Panc1 (cell line): Measurements from ENCODE around the gene UGT1A9. TPM values are rescaled to one million over a fixed set of nuclear protein-coding genes. Genes with fewer than 3 reads are reported as not detected.
"Not testable (repeated sequence)": the region's sequence is repeated elsewhere in the genome, so short reads cannot be mapped to it uniquely, and the experiment has no call there.

ENCODE experiments used
- ATAC-seq: fragments of 200-7000 bp; cut with Tn5 transposase; 2 replicates; pipeline ENCODE4 v1.9.1; 2020; ENCODE audit warnings: mild to moderate bottlenecking, moderate library complexity
- Bru-seq: library from RNA; stranded (reverse); fragments of 400-500 nt; gene quantifications from one replicate; lab custom pipeline; 2021; lab: Mats Ljungman, UMichigan
- BruChase-seq, 2 experiments: library from RNA; stranded (reverse); fragments of 400-500 nt; gene quantifications; one replicate each; lab custom pipeline; 2021; lab: Mats Ljungman, UMichigan
- BruUV-seq: library from RNA; stranded (reverse); fragments of 400-500 nt; replicated peaks from 2 replicates; lab custom pipeline; 2021; lab: Mats Ljungman, UMichigan
- CTCF ChIA-PET: fragments of 300-600 bp; sonication (Branson Sonifier 250); formaldehyde crosslinking; loops from one replicate; lab custom pipeline; 2022; ENCODE audit warnings: antibody characterized with exemption; lab: Charles Lee
- POLR2A ChIA-PET: fragments of 300-600 bp; sonication (Branson Sonifier 250); formaldehyde crosslinking; loops from one replicate; lab custom pipeline; 2022; ENCODE audit warnings: antibody characterized with exemption; lab: Charles Lee
- DNase-seq: peaks from one replicate; pipeline ENCODE4 v3.0.0-alpha.2; 2010; ENCODE audit warnings: low read depth, low spot score
- H3K27ac ChIP-seq: 2 replicates; pipeline ENCODE4 v1.5.1; 2011; ENCODE audit warnings: mild to moderate bottlenecking, low read length, inconsistent platforms
- H3K27me3 ChIP-seq: fragments of 200-500 bp; sonication (Bioruptor generic); 2 replicates; pipeline ENCODE4 v1.6.0; 2014; ENCODE audit warnings: low read length, inconsistent platforms; ENCODE audit not compliant: control insufficient read depth, insufficient read depth
- H3K36me3 ChIP-seq: fragments of 200-500 bp; sonication (Bioruptor generic); 2 replicates; pipeline ENCODE4 v1.5.1; 2014; ENCODE audit warnings: inconsistent platforms, mild to moderate bottlenecking, low read length, moderate library complexity; ENCODE audit not compliant: control insufficient read depth, insufficient read depth
- H3K4me1 ChIP-seq: 2 replicates; pipeline ENCODE4 v1.5.1; 2011; ENCODE audit warnings: inconsistent platforms, mild to moderate bottlenecking, low read length, moderate library complexity; ENCODE audit not compliant: control insufficient read depth, insufficient read depth
- H3K4me3 ChIP-seq, 2 experiments: 2 replicates each; pipeline ENCODE4 v1.5.1; 2011 to 2012; ENCODE audit warnings: low read depth in 2 of 2, low read length in 2 of 2, mild to moderate bottlenecking in 2 of 2, inconsistent platforms in 1 of 2, moderate library complexity in 1 of 2
- H3K9me3 ChIP-seq: fragments of 200-500 bp; sonication (Bioruptor generic); 2 replicates; pipeline ENCODE4 v1.5.1; 2014; ENCODE audit warnings: low read depth, mild to moderate bottlenecking, inconsistent platforms, low read length, moderate library complexity; ENCODE audit not compliant: control insufficient read depth, insufficient read depth
- POLR2AphosphoS5 ChIP-seq: IDR thresholded peaks from 2 replicates; pipeline ENCODE4 v1.6.1; 2012; ENCODE audit warnings: mild to moderate bottlenecking, low read depth, low read length, moderate library complexity
- SIN3A ChIP-seq: IDR thresholded peaks from 2 replicates; pipeline ENCODE4 v1.6.1; 2012; ENCODE audit warnings: low read depth, mild to moderate bottlenecking, low read length, moderate library complexity, borderline replicate concordance; ENCODE audit not compliant: insufficient read depth
- TCF7L2 ChIP-seq: IDR thresholded peaks from 2 replicates; pipeline ENCODE4 v1.6.1; 2011; ENCODE audit warnings: mild to moderate bottlenecking, low read depth, low read length, inconsistent platforms
- in situ Hi-C: cut with HindIII; loops from 2 replicates; pipeline ENCODE4 v1.10.0; 2016; ENCODE audit warnings: low sequenced_read_pairs, low pct_unique_long_range_greater_than_20kb
- intact Hi-C: fragments of 100-400 bp; cut with micrococcal nuclease; formaldehyde crosslinking; loops from one replicate; pipeline ENCODE4 v1.10.0; 2022; ENCODE audit not compliant: unreplicated experiment
- long read RNA-seq: library from polyadenylated mRNA; unstranded; transcript quantifications from one replicate; pipeline ENCODE4 v2.0.0, GENCODE V29; 2021; ENCODE audit not compliant: unreplicated experiment
- polyA plus RNA-seq: library from polyadenylated mRNA; unstranded; fragments of >200 nt; gene quantifications from one replicate; pipeline ENCODE4 v1.2.1, GENCODE V29; 2012; ENCODE audit warnings: missing spikeins; ENCODE audit not compliant: insufficient read length
- total RNA-seq: library from RNA; stranded (reverse); gene quantifications from one replicate; pipeline ENCODE4 v1.2.1, GENCODE V29; 2021; ENCODE audit not compliant: unreplicated experiment
- TF ChIP-seq, protein P1 (sequence below), 2 experiments: IDR thresholded peaks; 2 replicates each; pipeline ENCODE4 v1.6.1; 2011 to 2012; ENCODE audit warnings: low read depth in 2 of 2, control low read depth in 1 of 2, low read length in 1 of 2, mild to moderate bottlenecking in 1 of 2, moderate library complexity in 1 of 2; ENCODE audit not compliant: insufficient read depth in 1 of 2
- TF ChIP-seq, protein P2 (sequence below): fragments of 450-650 bp; IDR thresholded peaks from 2 replicates; pipeline ENCODE4 v1.5.1; 2017; ENCODE audit warnings: mild to moderate bottlenecking

The UGT1A9 gene
- not detected for total RNA-seq
- polyA plus RNA-seq = not detected
- not detected for Bru-seq, nascent RNA
- BruChase-seq, experiment 1, labeled RNA remaining after a 2-hour chase = percentile 19 among the genes with signal in this experiment
- not detected for BruChase-seq, experiment 2, labeled RNA remaining after a 6-hour chase
- long read RNA-seq = 0 reads

DNA sequence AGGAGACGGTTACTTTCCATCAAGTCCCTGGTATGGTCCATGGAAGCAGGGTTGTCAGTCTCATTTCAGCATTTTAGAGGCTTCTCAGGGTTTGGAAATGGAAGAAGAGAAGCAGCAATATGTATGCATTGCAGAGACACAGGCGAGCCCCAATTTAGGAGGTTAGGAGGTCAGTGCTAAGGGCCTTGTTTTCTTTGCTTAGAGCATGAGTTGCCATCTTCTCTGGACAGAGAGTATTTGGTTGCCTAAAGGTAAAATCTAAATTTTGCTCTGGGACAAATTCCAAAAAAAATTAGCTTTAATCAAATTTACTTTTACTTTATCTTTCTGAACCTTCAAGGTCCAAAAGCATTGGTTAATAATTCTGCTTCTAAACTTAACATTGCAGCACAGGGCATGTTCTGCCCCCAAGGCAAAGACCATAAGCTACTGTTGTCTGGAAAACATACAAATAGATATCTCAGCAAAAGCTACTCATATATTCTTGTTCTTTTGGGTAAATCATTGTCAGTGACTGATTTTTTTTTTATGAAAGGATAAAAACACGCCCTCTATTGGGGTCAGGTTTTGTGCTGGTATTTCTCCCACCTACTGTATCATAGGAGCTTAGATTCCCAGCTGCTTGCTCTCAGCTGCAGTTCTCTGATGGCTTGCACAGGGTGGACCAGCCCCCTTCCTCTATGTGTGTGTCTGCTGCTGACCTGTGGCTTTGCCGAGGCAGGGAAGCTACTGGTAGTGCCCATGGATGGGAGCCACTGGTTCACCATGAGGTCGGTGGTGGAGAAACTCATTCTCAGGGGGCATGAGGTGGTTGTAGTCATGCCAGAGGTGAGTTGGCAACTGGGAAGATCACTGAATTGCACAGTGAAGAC, at the start of gene UGT1A9:
UGT1A9 (plus strand) TSS at position 609 of the 872 bp plus-strand sequence; CDS start at position 646, 37 bp downstream.
- ChIA-PET CTCF (no interaction called here), POLR2A (no interaction called here)
- TF ChIP-seq TCF7L2 (no peak), POLR2AphosphoS5 (no peak), SIN3A (no peak)
- TF ChIP-seq, protein P1, sequence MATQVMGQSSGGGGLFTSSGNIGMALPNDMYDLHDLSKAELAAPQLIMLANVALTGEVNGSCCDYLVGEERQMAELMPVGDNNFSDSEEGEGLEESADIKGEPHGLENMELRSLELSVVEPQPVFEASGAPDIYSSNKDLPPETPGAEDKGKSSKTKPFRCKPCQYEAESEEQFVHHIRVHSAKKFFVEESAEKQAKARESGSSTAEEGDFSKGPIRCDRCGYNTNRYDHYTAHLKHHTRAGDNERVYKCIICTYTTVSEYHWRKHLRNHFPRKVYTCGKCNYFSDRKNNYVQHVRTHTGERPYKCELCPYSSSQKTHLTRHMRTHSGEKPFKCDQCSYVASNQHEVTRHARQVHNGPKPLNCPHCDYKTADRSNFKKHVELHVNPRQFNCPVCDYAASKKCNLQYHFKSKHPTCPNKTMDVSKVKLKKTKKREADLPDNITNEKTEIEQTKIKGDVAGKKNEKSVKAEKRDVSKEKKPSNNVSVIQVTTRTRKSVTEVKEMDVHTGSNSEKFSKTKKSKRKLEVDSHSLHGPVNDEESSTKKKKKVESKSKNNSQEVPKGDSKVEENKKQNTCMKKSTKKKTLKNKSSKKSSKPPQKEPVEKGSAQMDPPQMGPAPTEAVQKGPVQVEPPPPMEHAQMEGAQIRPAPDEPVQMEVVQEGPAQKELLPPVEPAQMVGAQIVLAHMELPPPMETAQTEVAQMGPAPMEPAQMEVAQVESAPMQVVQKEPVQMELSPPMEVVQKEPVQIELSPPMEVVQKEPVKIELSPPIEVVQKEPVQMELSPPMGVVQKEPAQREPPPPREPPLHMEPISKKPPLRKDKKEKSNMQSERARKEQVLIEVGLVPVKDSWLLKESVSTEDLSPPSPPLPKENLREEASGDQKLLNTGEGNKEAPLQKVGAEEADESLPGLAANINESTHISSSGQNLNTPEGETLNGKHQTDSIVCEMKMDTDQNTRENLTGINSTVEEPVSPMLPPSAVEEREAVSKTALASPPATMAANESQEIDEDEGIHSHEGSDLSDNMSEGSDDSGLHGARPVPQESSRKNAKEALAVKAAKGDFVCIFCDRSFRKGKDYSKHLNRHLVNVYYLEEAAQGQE (IDR thresholded peaks at IDR 0.05; ENCODE audit: insufficient read depth in 1 of 2, low read depth in 2 of 2, low read length in 1 of 2) = no peak
- TF ChIP-seq, protein P2, sequence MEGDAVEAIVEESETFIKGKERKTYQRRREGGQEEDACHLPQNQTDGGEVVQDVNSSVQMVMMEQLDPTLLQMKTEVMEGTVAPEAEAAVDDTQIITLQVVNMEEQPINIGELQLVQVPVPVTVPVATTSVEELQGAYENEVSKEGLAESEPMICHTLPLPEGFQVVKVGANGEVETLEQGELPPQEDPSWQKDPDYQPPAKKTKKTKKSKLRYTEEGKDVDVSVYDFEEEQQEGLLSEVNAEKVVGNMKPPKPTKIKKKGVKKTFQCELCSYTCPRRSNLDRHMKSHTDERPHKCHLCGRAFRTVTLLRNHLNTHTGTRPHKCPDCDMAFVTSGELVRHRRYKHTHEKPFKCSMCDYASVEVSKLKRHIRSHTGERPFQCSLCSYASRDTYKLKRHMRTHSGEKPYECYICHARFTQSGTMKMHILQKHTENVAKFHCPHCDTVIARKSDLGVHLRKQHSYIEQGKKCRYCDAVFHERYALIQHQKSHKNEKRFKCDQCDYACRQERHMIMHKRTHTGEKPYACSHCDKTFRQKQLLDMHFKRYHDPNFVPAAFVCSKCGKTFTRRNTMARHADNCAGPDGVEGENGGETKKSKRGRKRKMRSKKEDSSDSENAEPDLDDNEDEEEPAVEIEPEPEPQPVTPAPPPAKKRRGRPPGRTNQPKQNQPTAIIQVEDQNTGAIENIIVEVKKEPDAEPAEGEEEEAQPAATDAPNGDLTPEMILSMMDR = no peak
- intact Hi-C loops (no loop called here), in situ Hi-C loops (no loop called here)
- DNase-seq (no peak), ATAC-seq (no peak)
- no peaks in the 10 kb centered on the region for H3K4me1 ChIP-seq
- H3K27ac ChIP-seq = no peak within 1 kb of the TSS
- H3K36me3 ChIP-seq = no peaks in the 10 kb centered on the region
- BruUV-seq = no TSS peak
- no peaks in the 10 kb centered on the region for H3K9me3 ChIP-seq
- H3K27me3 ChIP-seq = no peaks in the 10 kb centered on the region
- H3K4me3 ChIP-seq = no peak within 1 kb of the TSS

DNA sequence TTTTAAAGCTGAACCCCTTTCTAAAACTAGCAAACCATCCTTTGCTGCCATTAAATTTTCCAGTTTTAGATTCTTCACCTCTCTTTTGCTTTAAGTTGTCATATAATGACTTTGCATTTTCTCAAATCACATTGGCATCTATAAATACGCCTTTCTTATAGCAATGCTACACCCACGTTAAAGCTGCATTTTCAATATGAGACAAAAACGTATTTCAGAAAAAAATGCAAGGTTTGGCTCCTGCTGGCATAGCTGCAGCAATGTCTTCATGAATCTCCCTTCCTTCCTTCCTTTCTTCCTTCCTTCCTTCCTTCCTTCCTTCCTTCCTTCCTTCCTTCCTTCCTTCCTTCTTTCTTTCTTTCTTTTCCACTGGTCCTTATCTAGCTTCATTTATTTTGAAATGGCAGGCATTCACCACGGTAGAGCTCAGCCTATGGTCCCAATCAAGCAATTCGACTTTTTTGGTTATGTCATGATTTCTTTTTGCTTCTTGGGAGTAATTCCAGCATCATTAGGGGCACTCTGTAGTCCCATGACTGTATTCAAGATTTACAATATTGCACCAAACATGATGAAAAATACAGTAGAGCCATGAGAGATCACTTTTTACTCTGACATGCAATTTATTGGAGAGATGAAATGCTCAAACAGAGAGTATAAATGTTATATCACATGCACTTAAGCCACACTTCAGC, 44.2 kb upstream of the UGT1A9 start:
- TF ChIP-seq TCF7L2 = no peak
- in situ Hi-C loops (no loop called here), intact Hi-C loops (no loop called here)
- DNase-seq (no peak), ATAC-seq (no peak)
- CTCF ChIA-PET = no interaction called here
- POLR2A ChIA-PET = interaction anchor here (0.6 kb wide), 1 partner anchor 110 kb away, joined by 5 read pairs; no protein-coding TSS in a partner anchor
- Histone ChIP-seq H3K36me3 (no peaks in the 10 kb centered on the region), H3K4me1 (no peaks in the 10 kb centered on the region), H3K27ac (no peak overlapping the region), H3K9me3 (no peaks in the 10 kb centered on the region), H3K27me3 (no peaks in the 10 kb centered on the region), H3K4me3 (no peak overlapping the region)
- no TSS peak for BruUV-seq

DNA sequence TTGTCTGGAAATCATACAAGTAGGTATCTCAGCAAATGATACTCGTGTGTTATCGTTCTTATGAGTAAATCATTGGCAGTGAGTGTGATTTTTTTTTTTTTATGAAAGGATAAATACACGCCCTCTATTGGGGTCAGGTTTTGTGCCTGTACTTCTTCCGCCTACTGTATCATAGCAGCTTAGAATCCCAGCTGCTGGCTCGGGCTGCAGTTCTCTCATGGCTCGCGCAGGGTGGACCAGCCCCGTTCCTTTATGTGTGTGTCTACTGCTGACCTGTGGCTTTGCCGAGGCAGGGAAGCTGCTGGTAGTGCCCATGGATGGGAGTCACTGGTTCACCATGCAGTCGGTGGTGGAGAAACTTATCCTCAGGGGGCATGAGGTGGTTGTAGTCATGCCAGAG, 35.4 kb upstream of the UGT1A9 start, which contains the start of gene UGT1A10:
UGT1A10 (plus strand) TSS at position 143 of the 400 bp plus-strand sequence; CDS start at position 218, 75 bp downstream.
- CTCF ChIA-PET, intact Hi-C loops, H3K4me1 ChIP-seq, BruUV-seq, H3K27me3 ChIP-seq, POLR2A ChIA-PET, H3K27ac ChIP-seq, H3K4me3 ChIP-seq, H3K9me3 ChIP-seq, in situ Hi-C loops, H3K36me3 ChIP-seq, DNase-seq, ATAC-seq: not testable (repeated sequence)
